T47D (cell line): ENCODE data around the gene CEP85.
A peak's percentile ranks its signal among the peaks of the same experiment; 100 is the strongest.

ENCODE experiments used
- DNase-seq, 2 experiments: peaks; one replicate each; pipeline versions ENCODE4 v3.0.0 to v3.0.0-alpha.2; 2011 to 2012; ENCODE audit warnings: low read depth in 1 of 2, low spot score in 1 of 2
- JUND ChIP-seq: IDR thresholded peaks from 2 replicates; pipeline ENCODE4 v1.6.1; 2012; ENCODE audit warnings: low read depth
- in situ Hi-C: cut with HindIII; loops from 2 replicates; pipeline ENCODE4 v1.10.0; 2016; ENCODE audit warnings: low sequenced_read_pairs, low pct_unique_long_range_greater_than_20kb

CEP85 gene

GRCh38 chr1:26233903-26234643, at the start of gene CEP85:
TSS of gene CEP85 (plus strand) at chr1:26234200. CDS start at chr1:26239784, 5,584 bp downstream.
- no peak for TF ChIP-seq JUND
- DNase-seq, result peak; percentile 90 to 97
- in situ Hi-C loops, result no loop called here

- DNase-seq, result no peak
- in situ Hi-C loops, result no loop called here
- TF ChIP-seq JUND, result no peak
These were observed 49.1 kb upstream of the CEP85 start for GRCh38 chr1:26184883-26185282.

GRCh38 chr1:26187882-26188281, 46.1 kb upstream of the CEP85 start:
- in situ Hi-C loops, result no loop called here
- TF ChIP-seq JUND, result no peak
- no peak for DNase-seq

GRCh38 chr1:26188477-26188876, 45.5 kb upstream of the CEP85 start:
- TF ChIP-seq JUND, result no peak
- DNase-seq, result no peak
- in situ Hi-C loops, result no loop called here

- TF ChIP-seq JUND, result no peak
- DNase-seq, result no peak
- in situ Hi-C loops, result no loop called here
These were observed 44.7 kb upstream of the CEP85 start for GRCh38 chr1:26189331-26189730.

GRCh38 chr1:26189751-26190275, 44.2 kb upstream of the CEP85 start:
- in situ Hi-C loops, result no loop called here
- no peak for TF ChIP-seq JUND
- no peak for DNase-seq

- no peak for DNase-seq
These were observed 43.5 kb upstream of the CEP85 start, which contains the start of gene CATSPER4 for GRCh38 chr1:26190373-26190987. TSS of gene CATSPER4 (plus strand) at chr1:26190602. CDS start at chr1:26190628, 26 bp downstream.

GRCh38 chr1:26191739-26192138, 42.3 kb upstream of the CEP85 start:
- no peak for DNase-seq
- TF ChIP-seq JUND, result no peak
- in situ Hi-C loops, result no loop called here

More at GRCh38 chr1:26190373-26190987, 43.5 kb upstream of the CEP85 start, which contains the start of gene CATSPER4:
- no peak for TF ChIP-seq JUND
- in situ Hi-C loops, result no loop called here

GRCh38 chr1:26195805-26196204, 38.2 kb upstream of the CEP85 start:
- in situ Hi-C loops, result no loop called here
- DNase-seq, result no peak
- no peak for TF ChIP-seq JUND

- in situ Hi-C loops, result no loop called here
- TF ChIP-seq JUND, result no peak
- no peak for DNase-seq
These were observed 36.7 kb upstream of the CEP85 start for GRCh38 chr1:26197301-26197700.

GRCh38 chr1:26197813-26198212, 36.2 kb upstream of the CEP85 start:
- TF ChIP-seq JUND, result no peak
- DNase-seq, result no peak
- in situ Hi-C loops, result no loop called here

GRCh38 chr1:26200413-26200812, 33.6 kb upstream of the CEP85 start:
- no peak for TF ChIP-seq JUND
- in situ Hi-C loops, result no loop called here
- no peak for DNase-seq

GRCh38 chr1:26203642-26204318, 30.2 kb upstream of the CEP85 start:
- no peak for DNase-seq
- in situ Hi-C loops, result no loop called here
- TF ChIP-seq JUND, result no peak
